HCT116 (cell line): ENCODE results near the gene PIGW. TPM values are rescaled to one million over a fixed set of nuclear protein-coding genes. Genes with fewer than 3 reads are reported as not detected.

Experiments used
- ATAC-seq: fragments of 200-7000 bp; cut with Tn5 transposase; 2 replicates; pipeline ENCODE4 v1.9.1; 2020; ENCODE audit warnings: mild to moderate bottlenecking, moderate library complexity
- BruUV-seq: library from RNA; stranded (reverse); fragments of 400-500 nt; replicated peaks from 2 replicates; lab custom pipeline; 2021; lab: Mats Ljungman, UMichigan
- CTCF ChIA-PET: fragments of 300-600 bp; sonication (Branson Sonifier 250); formaldehyde crosslinking; loops from one replicate; lab custom pipeline; 2021; ENCODE audit warnings: antibody characterized with exemption; lab: Charles Lee
- POLR2A ChIA-PET: fragments of 300-600, 350-600 bp; sonication (Branson Sonifier 250); formaldehyde crosslinking; loops from one replicate; lab custom pipeline; 2021; ENCODE audit warnings: antibody characterized with exemption; lab: Charles Lee
- RAD21 ChIA-PET, 2 experiments: fragments of 300-600 bp; sonication (Branson Sonifier 250); formaldehyde crosslinking; loops; one replicate each; lab custom pipeline; 2023; ENCODE audit warnings: low total read pairs in 2 of 2; ENCODE audit not compliant: uncharacterized antibody in 2 of 2, unreplicated experiment in 2 of 2, low non-redundant PET in 1 of 2; lab: Charles Lee
- DNase-seq: peaks from one replicate; pipeline ENCODE4 v3.0.0-alpha.2; 2010; ENCODE audit warnings: low read depth, low spot score
- H2AFZ ChIP-seq: fragments of 200-600 bp; shearing (Covaris generic), sonication (generic); 2 replicates; pipeline ENCODE4 v1.6.1; 2017; ENCODE audit warnings: low read depth, mixed run types, mixed read lengths, antibody characterized with exemption, low read length; ENCODE audit not compliant: poor library complexity, severe bottlenecking
- H3K27ac ChIP-seq: 2 replicates; pipeline ENCODE4 v1.5.1; 2012; ENCODE audit warnings: low read depth, low read length
- H3K27me3 ChIP-seq: fragments of 200-600 bp; sonication (generic); 2 replicates; pipeline ENCODE4 v1.6.1; 2016; ENCODE audit warnings: mixed run types, low read length, mixed read lengths; ENCODE audit not compliant: insufficient read depth
- H3K36me3 ChIP-seq, 2 experiments: fragments of 200-500 bp in 1 of 2; fragments of 200-600 bp in 1 of 2; sonication (Bioruptor generic) in 1 of 2; sonication (generic) in 1 of 2; 2 replicates each; pipeline versions ENCODE4 v1.5.1 to v1.6.1; 2014 to 2016; ENCODE audit warnings: low read length in 2 of 2, inconsistent platforms in 1 of 2, mixed read lengths in 1 of 2, mixed run types in 1 of 2; ENCODE audit not compliant: insufficient read depth in 2 of 2, control insufficient read depth in 1 of 2
- H3K4me1 ChIP-seq, 2 experiments: fragments of 200-600 bp in 1 of 2; sonication (generic) in 1 of 2; 2 replicates each; pipeline versions ENCODE4 v1.5.1 to v1.6.1; 2012 to 2017; ENCODE audit warnings: low read length in 2 of 2, inconsistent platforms in 1 of 2, mild to moderate bottlenecking in 1 of 2, mixed read lengths in 1 of 2, mixed run types in 1 of 2, moderate library complexity in 1 of 2; ENCODE audit not compliant: insufficient read depth in 2 of 2, control insufficient read depth in 1 of 2
- H3K4me2 ChIP-seq: fragments of 200-600 bp; sonication (generic); 2 replicates; pipeline ENCODE4 v1.6.1; 2017; ENCODE audit warnings: mixed run types, low read length, mixed read lengths
- H3K4me3 ChIP-seq, 2 experiments: fragments of 200-600 bp in 1 of 2; sonication (generic) in 1 of 2; replicated peaks in 1 of 2; 2 replicates each; pipeline ENCODE4 v1.5.1; 2011 to 2016; ENCODE audit warnings: low read length in 2 of 2, control low read depth in 1 of 2, low read depth in 1 of 2, mild to moderate bottlenecking in 1 of 2, mixed read lengths in 1 of 2, mixed run types in 1 of 2
- H3K79me2 ChIP-seq: fragments of 200-600 bp; sonication (generic); 2 replicates; pipeline ENCODE4 v1.6.1; 2017; ENCODE audit warnings: mild to moderate bottlenecking, mixed run types, low read length, moderate library complexity, mixed read lengths; ENCODE audit not compliant: insufficient read depth
- H3K9ac ChIP-seq: fragments of 200-600 bp; sonication (generic); 2 replicates; pipeline ENCODE4 v1.6.1; 2016; ENCODE audit warnings: low read length, mixed read lengths
- H3K9me2 ChIP-seq: fragments of 200-600 bp; sonication (generic), shearing (Covaris generic); 2 replicates; pipeline ENCODE4 v1.6.1; 2017; ENCODE audit warnings: mixed run types, mild to moderate bottlenecking, moderate library complexity; ENCODE audit not compliant: insufficient read depth
- H3K9me3 ChIP-seq, 2 experiments: fragments of 200-500 bp in 1 of 2; fragments of 200-600 bp in 1 of 2; sonication (Bioruptor generic) in 1 of 2; sonication (generic) in 1 of 2; 2 replicates each; pipeline ENCODE4 v1.6.1; 2014 to 2017; ENCODE audit warnings: low read length in 2 of 2, mixed read lengths in 2 of 2, inconsistent platforms in 1 of 2, low read depth in 1 of 2, mild to moderate bottlenecking in 1 of 2, mixed run types in 1 of 2, moderate library complexity in 1 of 2; ENCODE audit not compliant: control insufficient read depth in 1 of 2, insufficient read depth in 1 of 2
- H4K20me1 ChIP-seq: fragments of 200-600 bp; sonication (generic), shearing (Covaris generic); 2 replicates; pipeline ENCODE4 v1.6.1; 2017; ENCODE audit warnings: mixed run types, mild to moderate bottlenecking, moderate library complexity; ENCODE audit not compliant: insufficient read depth
- CBX3 ChIP-seq: IDR thresholded peaks from 2 replicates; pipeline ENCODE4 v1.6.1; 2012; ENCODE audit warnings: low read depth
- CEBPB ChIP-seq: IDR thresholded peaks from 2 replicates; pipeline ENCODE4 v1.6.1; 2012; ENCODE audit warnings: low read depth
- EZH2phosphoT487 ChIP-seq: fragments of 200-600 bp; IDR thresholded peaks from 2 replicates; pipeline ENCODE4 v1.6.1; 2018; ENCODE audit warnings: antibody characterized with exemption, borderline replicate concordance
- FOSL1 ChIP-seq: IDR thresholded peaks from 2 replicates; pipeline ENCODE4 v1.6.1; 2012; ENCODE audit warnings: low read depth
- SIN3A ChIP-seq: IDR thresholded peaks from 2 replicates; pipeline ENCODE4 v1.6.1; 2012; ENCODE audit warnings: low read depth
- SP1 ChIP-seq: IDR thresholded peaks from 2 replicates; pipeline ENCODE4 v1.6.1; 2012; ENCODE audit warnings: low read depth
- YY1 ChIP-seq: IDR thresholded peaks from 2 replicates; pipeline ENCODE4 v1.6.1; 2011; ENCODE audit warnings: low read length, low read depth, moderate library complexity, mild to moderate bottlenecking; ENCODE audit not compliant: insufficient replicate concordance; ENCODE audit errors: extremely low read depth
- ZNF274 ChIP-seq: fragments of 200-500 bp; sonication (Bioruptor generic); IDR thresholded peaks from 2 replicates; pipeline ENCODE4 v1.6.1; 2014; ENCODE audit warnings: mild to moderate bottlenecking, low read depth, low read length, inconsistent platforms
- intact Hi-C: fragments of 100-400 bp; cut with micrococcal nuclease; formaldehyde crosslinking; loops from 2 replicates; pipeline ENCODE4 v1.10.0; 2022
- total RNA-seq: library from RNA; stranded (reverse); gene quantifications from one replicate; pipeline ENCODE4 v1.2.1, GENCODE V29; 2021; ENCODE audit not compliant: unreplicated experiment
- TF ChIP-seq, protein P1 (sequence below): IDR thresholded peaks from 2 replicates; pipeline ENCODE4 v1.6.1; 2012
- TF ChIP-seq, protein P2 (sequence below): IDR thresholded peaks from 2 replicates; pipeline ENCODE4 v1.6.1; 2012
- TF ChIP-seq, protein P3 (sequence below), 3 experiments: fragments of 200-600 bp in 1 of 3; sonication (generic) in 1 of 3; IDR thresholded peaks in 2 of 3; conservative IDR thresholded peaks in 1 of 3; 2 replicates each; pipeline ENCODE4 v1.5.1; 2012 to 2017; ENCODE audit warnings: low read depth in 2 of 3, low read length in 2 of 3, antibody characterized with exemption in 1 of 3, borderline replicate concordance in 1 of 3, control low read depth in 1 of 3, mild to moderate bottlenecking in 1 of 3, mixed read lengths in 1 of 3, mixed run types in 1 of 3, moderate library complexity in 1 of 3; ENCODE audit not compliant: insufficient read depth in 1 of 3

Gene PIGW
- total RNA-seq, 1 experiment from 2014 or later, result 16.4 TPM

DNA sequence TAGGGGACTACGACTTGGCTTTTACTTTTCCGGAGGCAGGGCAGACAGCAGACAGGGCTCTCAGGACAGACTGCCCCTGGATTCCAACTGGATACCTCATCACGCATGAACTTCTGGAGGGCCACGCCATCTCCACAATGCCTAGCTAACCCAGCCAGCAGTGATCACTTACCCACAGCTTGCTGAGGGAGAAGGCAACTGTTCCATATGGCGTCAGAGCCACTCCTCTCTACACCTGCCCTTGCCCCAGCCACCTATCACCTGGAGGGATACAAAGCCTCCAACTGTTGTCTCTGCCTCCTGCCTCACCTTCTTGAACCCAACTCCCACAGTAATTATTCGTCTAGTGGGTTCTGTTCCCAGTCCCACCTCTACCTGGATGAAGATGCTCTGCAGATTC is 8.9 kb upstream of the PIGW start:
- Histone ChIP-seq H3K4me1 (peaks cover 0 to 9% of the 10 kb centered on the region in 2 experiments; a peak in 2 of 4 replicates), H3K9me2 (no peaks in the 10 kb centered on the region), H4K20me1 (peaks cover 2% of the 10 kb centered on the region; the same call in 1 of the 2 replicates), H2AFZ (no peak overlapping the region), H3K9me3 (no peaks in the 10 kb centered on the region), H3K4me2 (no peak overlapping the region), H3K4me3 (no peak overlapping the region), H3K27me3 (no peaks in the 10 kb centered on the region), H3K27ac (no peak overlapping the region), H3K79me2 (peaks cover 52% of the 10 kb centered on the region), H3K36me3 (peaks cover 43 to 60% of the 10 kb centered on the region in 2 experiments; a peak in 3 of 4 replicates), H3K9ac (no peak overlapping the region)
- TF ChIP-seq, protein P1, sequence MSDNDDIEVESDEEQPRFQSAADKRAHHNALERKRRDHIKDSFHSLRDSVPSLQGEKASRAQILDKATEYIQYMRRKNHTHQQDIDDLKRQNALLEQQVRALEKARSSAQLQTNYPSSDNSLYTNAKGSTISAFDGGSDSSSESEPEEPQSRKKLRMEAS, result no peak
- intact Hi-C loops, result no loop called here
- DNase-seq (no peak), ATAC-seq (no peak; the same call in 1 of the 2 replicates)
- ChIA-PET POLR2A (no interaction called here), RAD21 (no interaction called here), CTCF (no interaction called here)
- BruUV-seq, result no TSS peak

DNA sequence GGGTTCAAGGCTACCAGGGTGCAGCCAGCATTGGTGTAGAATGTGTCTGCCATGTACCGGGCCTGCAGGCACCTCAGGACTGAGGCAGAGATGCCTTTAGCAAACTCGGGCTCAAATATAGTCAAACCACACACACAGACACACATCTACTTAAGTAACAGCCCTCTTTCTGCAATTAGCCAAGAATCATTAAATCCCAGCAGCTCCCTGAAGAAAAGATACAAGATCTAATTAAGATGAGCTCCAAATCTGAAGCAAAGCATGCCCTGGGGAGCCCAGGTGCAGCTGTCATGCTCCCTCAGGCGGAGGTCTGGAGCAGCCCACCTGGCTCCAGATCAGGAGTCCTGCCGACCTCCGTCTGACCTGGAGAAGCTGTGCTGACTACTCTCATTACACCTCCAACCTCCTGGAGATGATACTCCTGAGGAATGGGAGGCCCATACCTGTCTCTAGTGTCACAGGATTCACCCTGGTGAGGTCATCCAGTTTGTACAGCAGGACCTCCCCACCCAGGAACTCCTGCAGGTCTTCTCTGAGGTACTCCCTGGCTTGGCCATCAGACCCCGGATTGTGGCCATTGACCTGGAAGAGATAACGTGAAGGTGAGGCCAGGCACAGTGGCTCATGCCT is 7.1 kb upstream of the PIGW start:
- Histone ChIP-seq H3K4me2 (no peak overlapping the region), H3K27me3 (no peaks in the 10 kb centered on the region), H4K20me1 (no peaks in the 10 kb centered on the region), H3K36me3 (peaks cover 49 to 70% of the 10 kb centered on the region in 2 experiments), H3K9me2 (no peaks in the 10 kb centered on the region), H3K79me2 (peaks cover 65% of the 10 kb centered on the region), H3K9me3 (no peaks in the 10 kb centered on the region), H3K4me3 (no peak overlapping the region), H3K4me1 (peaks cover 0 to 9% of the 10 kb centered on the region in 2 experiments; a peak in 2 of 4 replicates), H3K27ac (no peak overlapping the region), H3K9ac (no peak overlapping the region), H2AFZ (no peak overlapping the region)
- no peak for TF ChIP-seq ZNF274
- TF ChIP-seq SP1, result no peak
- TF ChIP-seq CBX3, result no peak
- TF ChIP-seq SIN3A, result no peak
- TF ChIP-seq CEBPB, result no peak
- TF ChIP-seq YY1, result no peak
- TF ChIP-seq, protein P2, sequence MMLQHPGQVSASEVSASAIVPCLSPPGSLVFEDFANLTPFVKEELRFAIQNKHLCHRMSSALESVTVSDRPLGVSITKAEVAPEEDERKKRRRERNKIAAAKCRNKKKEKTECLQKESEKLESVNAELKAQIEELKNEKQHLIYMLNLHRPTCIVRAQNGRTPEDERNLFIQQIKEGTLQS, result no peak
- TF ChIP-seq, protein P3, sequence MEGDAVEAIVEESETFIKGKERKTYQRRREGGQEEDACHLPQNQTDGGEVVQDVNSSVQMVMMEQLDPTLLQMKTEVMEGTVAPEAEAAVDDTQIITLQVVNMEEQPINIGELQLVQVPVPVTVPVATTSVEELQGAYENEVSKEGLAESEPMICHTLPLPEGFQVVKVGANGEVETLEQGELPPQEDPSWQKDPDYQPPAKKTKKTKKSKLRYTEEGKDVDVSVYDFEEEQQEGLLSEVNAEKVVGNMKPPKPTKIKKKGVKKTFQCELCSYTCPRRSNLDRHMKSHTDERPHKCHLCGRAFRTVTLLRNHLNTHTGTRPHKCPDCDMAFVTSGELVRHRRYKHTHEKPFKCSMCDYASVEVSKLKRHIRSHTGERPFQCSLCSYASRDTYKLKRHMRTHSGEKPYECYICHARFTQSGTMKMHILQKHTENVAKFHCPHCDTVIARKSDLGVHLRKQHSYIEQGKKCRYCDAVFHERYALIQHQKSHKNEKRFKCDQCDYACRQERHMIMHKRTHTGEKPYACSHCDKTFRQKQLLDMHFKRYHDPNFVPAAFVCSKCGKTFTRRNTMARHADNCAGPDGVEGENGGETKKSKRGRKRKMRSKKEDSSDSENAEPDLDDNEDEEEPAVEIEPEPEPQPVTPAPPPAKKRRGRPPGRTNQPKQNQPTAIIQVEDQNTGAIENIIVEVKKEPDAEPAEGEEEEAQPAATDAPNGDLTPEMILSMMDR (IDR thresholded peaks at IDR 0.05 in 2 of 3, conservative IDR thresholded peaks at IDR 0.05 in 1 of 3; ENCODE audit: borderline replicate concordance in 1 of 3, insufficient read depth in 1 of 3, low read depth in 2 of 3, low read length in 2 of 3), result no peak
- no peak for TF ChIP-seq FOSL1
- no peak for TF ChIP-seq EZH2phosphoT487
- no TSS peak for BruUV-seq
- intact Hi-C loops, result no loop called here
- no peak for ATAC-seq
- RAD21 ChIA-PET, result no interaction called here
- no peak for DNase-seq
- CTCF ChIA-PET, result no interaction called here
- POLR2A ChIA-PET, result no interaction called here
